ENCODE results near the gene BATF3.
"Not testable (repeated sequence)": the region's sequence is repeated elsewhere in the genome, so short reads cannot be mapped to it uniquely, and the experiment has no call there.

The BATF3 gene

DNA sequence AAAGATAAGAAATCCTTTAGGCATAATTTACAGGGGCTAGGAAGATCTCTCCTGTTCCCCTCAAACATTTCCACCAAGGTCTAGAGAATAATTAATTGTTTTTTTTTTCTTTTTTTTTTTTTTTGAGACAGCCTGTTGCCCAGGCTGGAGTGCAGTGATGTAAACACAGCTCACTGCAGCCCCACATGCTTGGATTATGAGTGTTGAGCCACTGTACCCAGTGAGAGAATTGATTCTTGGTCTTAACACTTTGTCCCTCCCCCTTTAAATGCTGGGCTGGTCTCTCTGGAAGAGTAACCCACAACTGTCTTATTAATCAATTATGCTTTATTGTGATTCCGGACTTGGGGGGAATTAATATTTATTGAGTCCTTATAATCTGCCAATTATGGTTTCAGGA, 57.7 kb downstream of the BATF3 start:
- H3K9ac ChIP-seq (ENCODE audit: low read length) = no peak overlapping the region
- no peaks in the 10 kb centered on the region for H3F3A ChIP-seq (ENCODE audit: insufficient read depth)
- no peaks in the 10 kb centered on the region for H3K27me3 ChIP-seq (ENCODE audit: low read length)
- no peak overlapping the region for H3K27ac ChIP-seq (ENCODE audit: low read depth, low read length)
- no peaks in the 10 kb centered on the region for H3K36me3 ChIP-seq (ENCODE audit: low read length)
- H4K20me1 ChIP-seq (ENCODE audit: low read depth, low read length) = no peaks in the 10 kb centered on the region
- H3K9me3 ChIP-seq (ENCODE audit: insufficient read depth, low read length) = no peaks in the 10 kb centered on the region
- TF ChIP-seq, protein P1, sequence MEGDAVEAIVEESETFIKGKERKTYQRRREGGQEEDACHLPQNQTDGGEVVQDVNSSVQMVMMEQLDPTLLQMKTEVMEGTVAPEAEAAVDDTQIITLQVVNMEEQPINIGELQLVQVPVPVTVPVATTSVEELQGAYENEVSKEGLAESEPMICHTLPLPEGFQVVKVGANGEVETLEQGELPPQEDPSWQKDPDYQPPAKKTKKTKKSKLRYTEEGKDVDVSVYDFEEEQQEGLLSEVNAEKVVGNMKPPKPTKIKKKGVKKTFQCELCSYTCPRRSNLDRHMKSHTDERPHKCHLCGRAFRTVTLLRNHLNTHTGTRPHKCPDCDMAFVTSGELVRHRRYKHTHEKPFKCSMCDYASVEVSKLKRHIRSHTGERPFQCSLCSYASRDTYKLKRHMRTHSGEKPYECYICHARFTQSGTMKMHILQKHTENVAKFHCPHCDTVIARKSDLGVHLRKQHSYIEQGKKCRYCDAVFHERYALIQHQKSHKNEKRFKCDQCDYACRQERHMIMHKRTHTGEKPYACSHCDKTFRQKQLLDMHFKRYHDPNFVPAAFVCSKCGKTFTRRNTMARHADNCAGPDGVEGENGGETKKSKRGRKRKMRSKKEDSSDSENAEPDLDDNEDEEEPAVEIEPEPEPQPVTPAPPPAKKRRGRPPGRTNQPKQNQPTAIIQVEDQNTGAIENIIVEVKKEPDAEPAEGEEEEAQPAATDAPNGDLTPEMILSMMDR (IDR thresholded peaks at IDR 0.05; ENCODE audit: insufficient read depth, low read length, poor library complexity, severe bottlenecking) = no peak
- no peak for TF ChIP-seq EZH2phosphoT487 (conservative IDR thresholded peaks at IDR 0.05; ENCODE audit: low read length)
- no peaks in the 10 kb centered on the region for H3K9me2 ChIP-seq (replicated peaks; ENCODE audit: insufficient read depth, low read length)
- H3K79me2 ChIP-seq (ENCODE audit: insufficient read depth, low read length) = no peaks in the 10 kb centered on the region
- H3K4me3 ChIP-seq (ENCODE audit: insufficient read depth, low read length, poor library complexity, severe bottlenecking) = no peak overlapping the region
- no peak overlapping the region for H3K4me2 ChIP-seq (ENCODE audit: low read depth, low read length, poor library complexity, severe bottlenecking)
- no peak overlapping the region for H2AFZ ChIP-seq (ENCODE audit: low read depth, low read length, severe bottlenecking)

DNA sequence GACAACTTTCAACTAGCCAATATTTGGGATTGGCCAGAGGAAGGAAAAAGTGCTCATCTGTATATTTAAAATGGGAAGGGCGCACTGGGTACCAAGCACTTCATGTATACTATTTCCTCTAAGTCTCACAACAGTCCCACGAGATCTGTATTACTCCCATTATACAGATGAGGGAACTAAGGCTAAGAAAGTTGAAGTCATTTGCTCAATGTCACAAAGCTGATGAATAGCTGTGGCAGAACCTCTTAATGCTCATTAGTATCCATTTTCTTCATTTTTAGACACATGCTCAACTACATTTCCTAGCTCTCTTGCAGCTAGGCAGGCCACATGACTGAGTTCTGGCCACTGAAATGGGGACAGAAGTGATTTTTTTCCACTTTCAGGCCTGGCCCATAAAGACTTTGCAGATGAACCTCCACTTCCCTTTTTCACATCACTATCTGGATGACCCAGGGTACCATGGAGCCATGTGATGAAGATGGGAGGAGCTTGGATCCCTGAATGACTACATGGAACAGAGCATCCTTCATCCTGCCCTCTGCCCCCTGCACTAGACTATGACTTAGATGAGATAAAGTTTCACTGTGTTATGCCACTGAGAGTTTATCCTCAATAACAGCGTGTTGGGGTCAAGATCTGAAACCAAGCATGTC, 59.3 kb downstream of the BATF3 start:
- no peaks in the 10 kb centered on the region for H3K36me3 ChIP-seq (ENCODE audit: low read length)
- no peaks in the 10 kb centered on the region for H3K27me3 ChIP-seq (ENCODE audit: low read length)
- no peak overlapping the region for H3K4me2 ChIP-seq (ENCODE audit: low read depth, low read length, poor library complexity, severe bottlenecking)
- no peaks in the 10 kb centered on the region for H3K9me3 ChIP-seq (ENCODE audit: insufficient read depth, low read length)
- no peaks in the 10 kb centered on the region for H3F3A ChIP-seq (ENCODE audit: insufficient read depth)
- no peaks in the 10 kb centered on the region for H3K79me2 ChIP-seq (ENCODE audit: insufficient read depth, low read length)
- TF ChIP-seq EZH2phosphoT487 (conservative IDR thresholded peaks at IDR 0.05; ENCODE audit: low read length) = no peak
- TF ChIP-seq, protein P1 (IDR thresholded peaks at IDR 0.05; ENCODE audit: insufficient read depth, low read length, poor library complexity, severe bottlenecking) = no peak
- no peak overlapping the region for H3K4me3 ChIP-seq (ENCODE audit: insufficient read depth, low read length, poor library complexity, severe bottlenecking)
- H3K9ac ChIP-seq (ENCODE audit: low read length) = no peak overlapping the region
- no peaks in the 10 kb centered on the region for H4K20me1 ChIP-seq (ENCODE audit: low read depth, low read length)
- no peaks in the 10 kb centered on the region for H3K9me2 ChIP-seq (replicated peaks; ENCODE audit: insufficient read depth, low read length)
- H3K27ac ChIP-seq (ENCODE audit: low read depth, low read length) = no peak overlapping the region
- H2AFZ ChIP-seq (ENCODE audit: low read depth, low read length, severe bottlenecking) = no peak overlapping the region

DNA sequence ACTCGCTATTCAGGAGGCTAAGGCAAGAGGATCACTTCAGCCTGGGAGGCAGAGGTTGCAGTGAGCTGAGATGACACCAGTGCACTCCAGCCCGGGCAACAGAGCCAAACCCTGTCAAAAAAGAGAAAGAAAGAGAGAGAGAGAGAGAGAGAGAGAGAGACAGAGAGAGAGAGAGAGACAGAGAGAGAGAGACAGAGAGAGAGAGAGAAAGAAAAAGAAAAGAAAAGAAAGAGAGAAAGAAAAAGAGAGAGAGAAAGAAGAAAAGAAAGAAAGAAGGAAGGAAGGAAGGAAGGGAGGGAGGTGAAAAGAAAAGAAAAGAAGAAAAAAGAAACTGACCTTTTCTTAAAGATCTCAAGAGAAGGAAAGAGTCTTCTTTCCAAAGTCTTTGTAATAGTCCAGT, 60.1 kb downstream of the BATF3 start:
- H3F3A ChIP-seq (ENCODE audit: insufficient read depth); H3K4me2 ChIP-seq (ENCODE audit: low read depth, low read length, poor library complexity, severe bottlenecking); H3K9me2 ChIP-seq (replicated peaks; ENCODE audit: insufficient read depth, low read length); H3K36me3 ChIP-seq (ENCODE audit: low read length); H3K9me3 ChIP-seq (ENCODE audit: insufficient read depth, low read length); H3K27ac ChIP-seq (ENCODE audit: low read depth, low read length); H3K4me3 ChIP-seq (ENCODE audit: insufficient read depth, low read length, poor library complexity, severe bottlenecking); H3K79me2 ChIP-seq (ENCODE audit: insufficient read depth, low read length); H3K27me3 ChIP-seq (ENCODE audit: low read length); H3K9ac ChIP-seq (ENCODE audit: low read length); H4K20me1 ChIP-seq (ENCODE audit: low read depth, low read length); H2AFZ ChIP-seq (ENCODE audit: low read depth, low read length, severe bottlenecking): not testable (repeated sequence)

DNA sequence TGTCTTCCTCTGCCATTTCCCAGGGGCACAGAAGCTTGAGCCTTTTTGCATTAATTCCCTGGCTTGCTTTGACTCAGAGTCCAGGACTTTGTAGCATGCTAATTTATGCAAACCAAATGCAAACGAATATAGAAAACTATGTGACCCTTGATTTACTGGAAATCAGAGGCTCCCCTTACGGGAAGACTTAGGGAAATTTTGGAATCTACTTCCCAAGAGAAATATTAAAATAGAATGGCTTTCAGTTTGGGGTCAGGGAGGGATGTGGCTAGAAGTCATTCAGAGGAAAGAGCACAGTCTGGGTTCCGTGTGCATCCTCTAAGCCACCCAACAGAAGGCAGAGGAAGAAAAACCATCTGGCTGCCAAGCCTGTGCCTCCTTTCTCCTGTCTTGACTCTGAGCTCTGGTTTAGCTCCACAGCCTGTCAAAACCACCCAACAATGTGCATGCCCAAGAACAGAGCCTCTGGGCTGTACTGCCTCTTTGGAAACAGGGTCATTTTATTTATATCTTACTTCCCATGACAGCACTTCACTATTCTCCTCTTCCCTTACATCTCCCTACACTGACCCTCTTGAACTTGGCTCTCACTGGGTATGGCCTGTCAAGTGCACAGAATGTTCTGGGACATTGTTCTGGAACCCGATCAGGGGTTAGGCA, 61.0 kb downstream of the BATF3 start:
- no peak overlapping the region for H2AFZ ChIP-seq (ENCODE audit: low read depth, low read length, severe bottlenecking)

More for the DNA sequence above, 61.0 kb downstream of the BATF3 start:
- Histone ChIP-seq H3K9me2 (replicated peaks; ENCODE audit: insufficient read depth, low read length) (no peaks in the 10 kb centered on the region), H4K20me1 (ENCODE audit: low read depth, low read length) (no peaks in the 10 kb centered on the region), H3K79me2 (ENCODE audit: insufficient read depth, low read length) (no peaks in the 10 kb centered on the region), H3K36me3 (ENCODE audit: low read length) (no peaks in the 10 kb centered on the region), H3K4me2 (ENCODE audit: low read depth, low read length, poor library complexity, severe bottlenecking) (no peak overlapping the region), H3K27me3 (ENCODE audit: low read length) (no peaks in the 10 kb centered on the region), H3F3A (ENCODE audit: insufficient read depth) (no peaks in the 10 kb centered on the region), H3K27ac (ENCODE audit: low read depth, low read length) (no peak overlapping the region), H3K4me3 (ENCODE audit: insufficient read depth, low read length, poor library complexity, severe bottlenecking) (no peak overlapping the region), H3K9ac (ENCODE audit: low read length) (no peak overlapping the region), H3K9me3 (ENCODE audit: insufficient read depth, low read length) (no peaks in the 10 kb centered on the region)
- TF ChIP-seq, protein P1 (IDR thresholded peaks at IDR 0.05; ENCODE audit: insufficient read depth, low read length, poor library complexity, severe bottlenecking) = no peak

Data from SU-DHL-6 (cell line).